RWPE2 (cell line): ENCODE results near the gene MGLL.
A peak's percentile ranks its signal among the peaks of the same experiment; 100 is the strongest.

ENCODE experiments used
- ATAC-seq: fragments of 200-7000 bp; cut with Tn5 transposase; 3 replicates; pipeline ENCODE4 v1.9.1; 2021; ENCODE audit warnings: low read depth
- DNase-seq: peaks from one replicate; pipeline ENCODE4 v3.0.0-alpha.2; 2020; ENCODE audit warnings: low spot score
- H3K27ac ChIP-seq: fragments of 450-650 bp; 2 replicates; pipeline ENCODE4 v1.5.1; 2017; ENCODE audit warnings: mild to moderate bottlenecking; ENCODE audit not compliant: poor library complexity, severe bottlenecking
- H3K27me3 ChIP-seq: fragments of 250-450 bp; sonication (Bioruptor Pico); 2 replicates; pipeline ENCODE4 v1.5.1; 2021; ENCODE audit warnings: mild to moderate bottlenecking, moderate library complexity; ENCODE audit not compliant: insufficient read depth, poor library complexity, severe bottlenecking
- H3K36me3 ChIP-seq: fragments of 250-450 bp; sonication (Bioruptor Pico); 2 replicates; pipeline ENCODE4 v1.5.1; 2020; ENCODE audit warnings: low read depth, mild to moderate bottlenecking, moderate library complexity
- H3K4me1 ChIP-seq: fragments of 250-450 bp; sonication (Bioruptor Pico); 2 replicates; pipeline ENCODE4 v1.5.1; 2021; ENCODE audit warnings: mild to moderate bottlenecking, moderate library complexity; ENCODE audit not compliant: insufficient read depth, poor library complexity, severe bottlenecking
- H3K4me3 ChIP-seq: fragments of 250-450 bp; sonication (Bioruptor Pico); 2 replicates; pipeline ENCODE4 v1.5.1; 2021; ENCODE audit warnings: mild to moderate bottlenecking, moderate library complexity; ENCODE audit not compliant: severe bottlenecking
- H3K9me3 ChIP-seq: fragments of 250-450 bp; sonication (Bioruptor Pico); 2 replicates; pipeline ENCODE4 v1.5.1; 2021; ENCODE audit warnings: mild to moderate bottlenecking, moderate library complexity; ENCODE audit not compliant: severe bottlenecking
- TF ChIP-seq, protein P1 (sequence below): fragments of 450-650 bp; IDR thresholded peaks from one replicate; pipeline ENCODE4 v1.5.1; 2017; ENCODE audit warnings: mild to moderate bottlenecking, moderate library complexity; ENCODE audit not compliant: poor library complexity, severe bottlenecking

Gene MGLL

DNA sequence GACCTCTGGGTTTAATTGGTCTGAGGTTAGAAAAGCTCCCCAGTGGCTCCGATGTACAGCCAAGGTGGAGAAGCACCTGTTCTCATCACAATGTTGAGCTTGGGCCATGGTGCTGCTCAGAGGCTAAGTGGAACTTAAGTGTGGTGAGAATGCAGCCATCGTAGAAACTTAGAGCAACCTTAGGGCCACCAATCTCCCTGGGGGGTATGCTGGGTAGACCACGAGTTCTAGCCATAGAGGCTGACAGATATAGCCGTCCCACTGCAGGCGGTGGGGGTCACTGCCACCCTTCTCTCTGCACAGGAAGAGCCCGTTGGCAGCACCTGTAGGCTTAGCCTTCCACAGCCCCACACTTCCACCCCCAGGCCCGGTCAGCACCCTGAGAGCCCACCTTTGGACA, 38.0 kb downstream of the MGLL start:
- DNase-seq, result peak; percentile 31
- no peak for ATAC-seq
- H3K4me1 ChIP-seq, result peaks cover 7% of the 10 kb centered on the region
- TF ChIP-seq, protein P1, sequence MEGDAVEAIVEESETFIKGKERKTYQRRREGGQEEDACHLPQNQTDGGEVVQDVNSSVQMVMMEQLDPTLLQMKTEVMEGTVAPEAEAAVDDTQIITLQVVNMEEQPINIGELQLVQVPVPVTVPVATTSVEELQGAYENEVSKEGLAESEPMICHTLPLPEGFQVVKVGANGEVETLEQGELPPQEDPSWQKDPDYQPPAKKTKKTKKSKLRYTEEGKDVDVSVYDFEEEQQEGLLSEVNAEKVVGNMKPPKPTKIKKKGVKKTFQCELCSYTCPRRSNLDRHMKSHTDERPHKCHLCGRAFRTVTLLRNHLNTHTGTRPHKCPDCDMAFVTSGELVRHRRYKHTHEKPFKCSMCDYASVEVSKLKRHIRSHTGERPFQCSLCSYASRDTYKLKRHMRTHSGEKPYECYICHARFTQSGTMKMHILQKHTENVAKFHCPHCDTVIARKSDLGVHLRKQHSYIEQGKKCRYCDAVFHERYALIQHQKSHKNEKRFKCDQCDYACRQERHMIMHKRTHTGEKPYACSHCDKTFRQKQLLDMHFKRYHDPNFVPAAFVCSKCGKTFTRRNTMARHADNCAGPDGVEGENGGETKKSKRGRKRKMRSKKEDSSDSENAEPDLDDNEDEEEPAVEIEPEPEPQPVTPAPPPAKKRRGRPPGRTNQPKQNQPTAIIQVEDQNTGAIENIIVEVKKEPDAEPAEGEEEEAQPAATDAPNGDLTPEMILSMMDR, result no peak
- no peak overlapping the region for H3K4me3 ChIP-seq
- no peaks in the 10 kb centered on the region for H3K9me3 ChIP-seq
- H3K27ac ChIP-seq, result no peak overlapping the region
- no peaks in the 10 kb centered on the region for H3K27me3 ChIP-seq
- H3K36me3 ChIP-seq, result no peaks in the 10 kb centered on the region

DNA sequence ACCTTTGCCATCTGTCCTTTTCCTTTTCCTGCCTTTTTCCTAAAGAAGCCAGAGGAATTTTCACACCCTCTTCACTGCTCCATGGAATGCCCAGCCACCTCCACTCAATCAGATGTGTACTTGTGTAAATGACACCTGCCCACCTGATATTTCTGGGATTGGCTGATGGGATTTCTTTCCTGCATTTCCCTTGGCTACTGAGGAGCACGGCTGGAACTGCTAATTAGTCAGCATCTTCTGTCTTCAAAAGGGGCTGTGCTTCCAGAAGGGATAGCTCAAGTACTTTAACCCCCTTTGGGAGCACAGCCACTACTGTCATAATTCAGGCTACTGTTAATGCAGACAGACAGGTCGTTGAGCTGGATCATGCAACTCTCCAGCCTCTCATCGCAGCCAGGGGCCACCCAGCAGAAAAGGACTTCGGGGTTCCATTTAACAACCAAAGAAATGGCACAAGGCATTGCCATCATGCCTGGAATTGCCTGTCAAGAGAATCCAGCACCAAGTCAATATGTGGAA, 38.6 kb downstream of the MGLL start:
- no peak overlapping the region for H3K4me3 ChIP-seq
- ATAC-seq, result no peak
- no peaks in the 10 kb centered on the region for H3K9me3 ChIP-seq
- TF ChIP-seq, protein P1, result no peak
- peaks cover 6% of the 10 kb centered on the region for H3K4me1 ChIP-seq
- H3K36me3 ChIP-seq, result no peaks in the 10 kb centered on the region
- no peak overlapping the region for H3K27ac ChIP-seq
- no peak for DNase-seq
- no peaks in the 10 kb centered on the region for H3K27me3 ChIP-seq

DNA sequence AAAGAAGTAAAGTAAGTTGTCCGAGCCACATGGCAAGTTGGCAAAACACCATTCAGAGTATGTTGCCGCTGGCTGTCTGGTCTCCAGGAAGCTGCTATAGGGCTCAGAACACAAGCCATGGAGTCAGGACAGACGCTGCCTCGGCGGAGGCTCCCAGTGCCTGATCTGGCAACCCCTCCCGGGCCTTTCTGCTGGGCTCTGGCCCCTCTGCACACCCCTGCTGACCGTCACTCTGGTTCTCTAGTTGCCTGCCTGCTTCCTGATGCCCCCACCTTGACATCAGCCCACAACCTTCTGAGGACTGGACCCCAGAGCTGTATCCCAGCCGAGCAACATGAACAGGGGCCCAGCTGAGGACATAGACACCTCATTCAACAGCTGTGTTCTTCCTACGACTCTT, 39.1 kb downstream of the MGLL start:
- no peak overlapping the region for H3K27ac ChIP-seq
- no peaks in the 10 kb centered on the region for H3K27me3 ChIP-seq
- no peaks in the 10 kb centered on the region for H3K36me3 ChIP-seq
- TF ChIP-seq, protein P1, result no peak
- ATAC-seq (no peak), DNase-seq (peak; percentile 21)
- H3K4me3 ChIP-seq, result no peak overlapping the region
- peaks cover 6% of the 10 kb centered on the region for H3K4me1 ChIP-seq
- no peaks in the 10 kb centered on the region for H3K9me3 ChIP-seq

DNA sequence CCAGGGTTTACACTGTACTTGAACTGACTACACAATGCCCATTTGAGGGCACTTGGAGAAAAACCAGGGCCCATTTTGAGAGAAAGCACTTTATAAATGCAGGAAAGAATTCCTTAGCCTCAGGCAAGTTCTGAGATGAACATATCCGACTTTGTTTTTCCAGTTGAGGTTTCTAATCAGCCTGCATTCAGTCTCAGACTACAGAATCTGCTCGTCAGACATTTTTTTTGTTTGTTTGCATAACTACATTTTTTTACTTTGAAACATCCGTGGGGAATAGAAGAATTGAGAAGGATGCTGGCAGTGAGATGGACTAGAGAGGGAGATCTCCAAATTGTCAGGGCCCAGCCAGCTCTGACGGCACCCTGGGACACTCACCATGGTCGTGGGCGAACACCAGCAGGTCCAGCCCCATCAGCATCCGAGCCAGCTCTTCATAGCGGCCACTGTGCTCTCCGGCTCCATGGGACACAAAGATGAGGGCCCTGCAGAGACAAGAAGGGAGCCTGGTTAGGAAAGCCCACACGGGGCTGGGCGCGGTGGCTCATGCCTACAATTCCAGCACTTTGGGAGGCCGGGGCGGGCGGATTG, 40.8 kb downstream of the MGLL start:
- Histone ChIP-seq H3K9me3 (no peaks in the 10 kb centered on the region), H3K27ac (no peak overlapping the region), H3K36me3 (peaks cover 5% of the 10 kb centered on the region; the same call in 1 of the 2 replicates), H3K4me1 (peaks cover 6% of the 10 kb centered on the region), H3K27me3 (no peaks in the 10 kb centered on the region), H3K4me3 (no peak overlapping the region)
- DNase-seq (no peak), ATAC-seq (no peak)
- TF ChIP-seq, protein P1, result no peak
